ENCODE measurements around the gene SCN10A. TPM values are rescaled to one million over a fixed set of nuclear protein-coding genes. Genes with fewer than 3 reads are reported as not detected.

Gene SCN10A
- total and polyA plus RNA-seq, 2 of the 13 experiments (the other 11 are each of a cell fraction or from before 2014, with no cell fraction given): not detected

DNA sequence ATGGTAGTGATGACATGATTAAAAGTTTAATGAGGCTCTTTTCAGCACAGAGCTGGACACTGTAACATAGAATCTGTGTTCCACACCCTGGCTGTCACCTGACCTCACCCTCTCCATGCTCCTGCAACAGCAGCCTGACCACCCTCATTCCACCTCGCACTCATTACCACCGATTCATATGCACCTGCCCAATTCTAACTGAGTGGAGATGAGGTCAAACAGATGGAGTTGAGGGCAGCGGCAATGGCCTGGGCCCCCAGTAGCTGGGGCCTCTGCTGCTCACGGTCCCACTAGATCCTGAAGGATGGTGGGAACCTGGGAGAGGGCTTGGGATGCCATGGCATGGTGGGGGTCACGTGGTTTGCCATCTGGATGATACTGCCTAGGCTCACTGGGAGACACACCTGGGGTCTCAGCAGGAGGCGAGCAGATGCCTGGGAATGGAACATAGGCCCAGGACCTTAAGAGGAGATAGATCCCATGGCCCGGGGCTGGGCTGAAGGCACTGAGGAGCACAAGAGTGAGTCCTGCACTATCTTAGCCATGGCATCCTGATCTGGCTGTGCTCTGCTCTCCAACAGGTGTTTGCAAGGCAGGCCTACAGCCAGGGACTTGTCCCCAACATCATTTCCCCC lies 167.9 kb downstream of the SCN10A start:
- intact Hi-C loops (cut with micrococcal nuclease; ENCODE audit: unreplicated experiment): loop anchor here (5.0 kb wide), 2 partner anchors 179 to 194 kb away; no protein-coding TSS in a partner anchor
- ChIA-PET CTCF (ENCODE audit: low intra/inter-chr PET ratio, low total read pairs) (no interaction called here), POLR2A (no interaction called here)
- no peak for FAIRE-seq
- Histone ChIP-seq H3K4me1 (ENCODE audit: insufficient read depth, low read length) (peaks cover 13% of the 10 kb centered on the region), H3K36me3 (replicated peaks in 1 of 2; ENCODE audit: control insufficient read depth in 1 of 2, insufficient read depth in 2 of 2, low read length in 2 of 2) (no peaks in the 10 kb centered on the region), H3K27ac (ENCODE audit: extremely low read length, insufficient read depth, low read length) (no peak overlapping the region), H3K4me3 (replicated peaks in 1 of 3; ENCODE audit: insufficient read depth in 1 of 3, low read depth in 2 of 3, low read length in 3 of 3) (no peak overlapping the region), H3K9ac (ENCODE audit: insufficient read depth, low read depth, low read length) (no peak overlapping the region), H3K9me3 (ENCODE audit: low read length) (no peaks in the 10 kb centered on the region), H4K20me1 (ENCODE audit: insufficient read depth, low read length) (no peaks in the 10 kb centered on the region), H2AFZ (ENCODE audit: low read length) (no peak overlapping the region), H3K27me3 (ENCODE audit: control insufficient read depth in 1 of 2, insufficient read depth in 2 of 2, low read length in 2 of 2) (peaks cover 8 to 60% of the 10 kb centered on the region in 2 experiments), H3K4me2 (ENCODE audit: low read depth, low read length) (no peak overlapping the region), H3K79me2 (ENCODE audit: insufficient read depth, low read length) (no peaks in the 10 kb centered on the region)
- in situ Hi-C loops (cut with HindIII; ENCODE audit: extremely low pct_ligation_motif_present, low pct_unique_long_range_greater_than_20kb): loop anchor here (5.0 to 10.0 kb wide), 2 partner anchors 116 to 197 kb away; no protein-coding TSS in a partner anchor
- WGBS (ENCODE audit: low lambda C conversion rate): 66% methylated on average over 6 of the region's 7 CpGs
- no peak for ATAC-seq
- TF ChIP-seq ZBTB1 (CRISPR knock-in tag; IDR thresholded peaks at IDR 0.05; ENCODE audit: borderline replicate concordance) (no peak), RAD51 (IDR thresholded peaks at IDR 0.05; ENCODE audit: borderline replicate concordance) (peak; percentile 15; the same call in 1 of the 2 replicates), KAT7 (CRISPR knock-in tag; IDR thresholded peaks at IDR 0.05; ENCODE audit: borderline replicate concordance) (no peak), GATAD2A (CRISPR knock-in tag; IDR thresholded peaks at IDR 0.05) (no peak), JUNB (CRISPR knock-in tag; IDR thresholded peaks at IDR 0.05; ENCODE audit: borderline replicate concordance) (no peak)
- TF ChIP-seq, protein P1, sequence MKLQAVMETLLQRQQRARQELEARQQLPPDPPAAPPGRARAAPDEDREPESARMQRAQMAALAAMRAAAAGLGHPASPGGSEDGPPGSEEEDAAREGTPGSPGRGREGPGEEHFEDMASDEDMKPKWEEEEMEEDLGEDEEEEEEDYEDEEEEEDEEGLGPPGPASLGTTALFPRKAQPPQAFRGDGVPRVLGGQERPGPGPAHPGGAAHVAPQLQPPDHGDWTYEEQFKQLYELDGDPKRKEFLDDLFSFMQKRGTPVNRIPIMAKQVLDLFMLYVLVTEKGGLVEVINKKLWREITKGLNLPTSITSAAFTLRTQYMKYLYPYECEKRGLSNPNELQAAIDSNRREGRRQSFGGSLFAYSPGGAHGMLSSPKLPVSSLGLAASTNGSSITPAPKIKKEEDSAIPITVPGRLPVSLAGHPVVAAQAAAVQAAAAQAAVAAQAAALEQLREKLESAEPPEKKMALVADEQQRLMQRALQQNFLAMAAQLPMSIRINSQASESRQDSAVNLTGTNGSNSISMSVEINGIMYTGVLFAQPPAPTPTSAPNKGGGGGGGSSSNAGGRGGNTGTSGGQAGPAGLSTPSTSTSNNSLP (IDR thresholded peaks at IDR 0.05; ENCODE audit: low read depth, low read length): no peak
- TF ChIP-seq, protein P2, sequence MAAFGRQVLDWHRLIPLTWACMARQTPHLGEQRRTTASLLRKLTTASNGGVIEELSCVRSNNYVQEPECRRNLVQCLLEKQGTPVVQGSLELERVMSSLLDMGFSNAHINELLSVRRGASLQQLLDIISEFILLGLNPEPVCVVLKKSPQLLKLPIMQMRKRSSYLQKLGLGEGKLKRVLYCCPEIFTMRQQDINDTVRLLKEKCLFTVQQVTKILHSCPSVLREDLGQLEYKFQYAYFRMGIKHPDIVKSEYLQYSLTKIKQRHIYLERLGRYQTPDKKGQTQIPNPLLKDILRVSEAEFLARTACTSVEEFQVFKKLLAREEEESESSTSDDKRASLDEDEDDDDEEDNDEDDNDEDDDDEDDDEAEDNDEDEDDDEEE (CRISPR knock-in tag; IDR thresholded peaks at IDR 0.05): no peak
- DNase-seq (ENCODE audit: low spot score): no peak
- no TSS peak for BruUV-seq (replicated peaks)

Measured in HepG2 (cell line).